ENCODE data around the gene SPAG16.

Gene SPAG16

DNA sequence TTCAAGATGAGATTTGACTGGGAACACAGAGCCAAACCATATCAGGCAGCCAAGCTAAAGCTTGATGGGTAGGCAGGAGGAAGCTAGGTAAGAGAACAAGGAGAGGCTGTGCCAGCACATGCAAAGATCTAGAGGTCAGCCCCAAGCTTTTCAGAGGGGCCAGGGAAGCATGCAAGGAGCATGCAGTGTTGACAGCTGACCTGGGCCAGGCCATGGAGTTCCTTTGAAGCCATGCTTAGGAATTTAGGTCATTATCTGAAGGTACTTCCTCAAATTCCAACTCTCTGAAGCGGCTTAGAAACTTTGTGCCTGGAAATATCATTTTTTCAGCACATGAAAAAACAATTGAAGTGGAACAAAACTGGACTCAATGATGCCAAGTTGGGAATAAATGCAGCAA is 130.8 kb downstream of the SPAG16 start:
- no peak for DNase-seq

DNA sequence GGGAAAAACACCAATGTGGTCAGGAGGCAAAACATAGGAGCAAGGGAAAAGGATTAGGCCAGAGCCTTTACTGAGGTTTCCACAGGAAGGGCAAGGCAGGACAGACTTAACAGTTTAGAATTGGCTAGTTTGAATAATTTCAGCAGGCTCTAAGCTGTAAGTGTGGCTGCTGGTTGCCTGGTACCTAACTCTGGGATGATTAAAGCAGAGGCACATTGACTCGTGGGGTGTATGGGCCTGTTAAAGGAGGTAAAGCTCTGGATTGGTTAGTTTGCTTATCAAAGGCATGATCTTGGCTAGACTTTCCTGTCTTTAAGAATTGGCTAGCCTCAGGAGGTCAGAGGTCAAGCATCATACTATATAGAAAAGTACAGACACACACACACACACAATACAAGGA is 132.6 kb downstream of the SPAG16 start:
- no peak for DNase-seq

DNA sequence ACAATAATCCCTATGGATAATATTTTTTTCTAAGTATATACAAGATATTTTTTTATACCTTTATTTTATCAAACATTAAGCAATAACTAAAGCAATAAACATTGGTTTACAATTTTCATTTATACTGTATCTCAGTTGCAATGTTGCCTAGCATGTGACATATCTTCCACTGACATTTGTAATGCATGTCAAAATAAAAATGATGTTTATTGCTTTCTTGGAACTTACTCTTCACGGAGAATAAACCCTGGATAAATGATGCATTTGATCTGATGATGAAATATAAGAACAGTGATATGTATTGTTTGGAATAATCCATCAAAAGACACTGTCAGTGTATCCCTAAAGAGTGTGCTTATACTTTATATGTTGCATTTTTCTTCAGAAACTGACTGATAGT is 135.7 kb downstream of the SPAG16 start:
- DNase-seq: no peak

DNA sequence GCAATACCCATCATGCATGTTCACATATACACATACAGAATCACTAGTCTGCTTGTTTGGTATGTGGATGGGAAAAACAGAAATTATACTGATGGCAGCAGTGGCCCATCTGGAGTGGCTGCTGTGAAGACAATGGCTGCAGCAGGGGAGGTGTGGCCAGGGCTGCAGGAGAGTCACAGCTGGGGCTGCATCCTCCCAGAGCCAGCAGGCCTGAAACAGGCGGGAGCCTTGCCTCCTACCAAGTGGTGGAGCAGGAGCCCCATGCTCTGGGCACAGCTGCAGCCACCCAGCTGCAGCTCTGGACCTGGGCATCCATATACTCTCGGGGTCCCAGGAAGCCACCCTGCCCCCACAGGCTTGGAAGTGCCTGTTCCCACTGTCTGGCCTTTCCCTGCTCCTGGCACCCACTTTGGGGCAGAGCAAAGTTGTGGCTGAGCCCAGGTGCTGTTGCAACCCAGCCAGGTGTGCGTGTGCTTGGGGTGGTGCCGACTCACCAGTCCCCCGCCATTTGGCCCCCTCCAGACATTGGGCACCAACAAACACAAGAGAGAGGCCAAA is 136.6 kb downstream of the SPAG16 start:
- no peak for DNase-seq

DNA sequence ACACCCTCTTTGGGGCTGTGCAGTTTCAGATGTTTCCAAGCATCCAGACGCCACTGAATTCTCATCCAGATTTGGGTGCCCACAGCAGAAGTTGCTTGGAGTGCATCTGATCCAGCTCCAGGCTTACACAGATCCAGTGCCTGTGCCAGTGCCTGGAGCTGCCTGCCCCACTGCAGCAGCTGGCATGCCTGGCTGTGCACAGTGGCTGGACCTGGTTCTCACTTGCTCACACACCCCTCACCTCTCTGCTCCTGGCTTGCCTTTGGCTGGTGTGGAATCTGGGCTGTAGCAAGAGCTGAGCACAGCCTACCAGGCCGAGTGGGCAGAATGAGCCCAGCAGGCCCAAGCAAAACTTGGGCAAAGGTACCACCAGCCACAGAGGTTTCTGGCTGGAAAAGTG is 137.9 kb downstream of the SPAG16 start:
- no peak for DNase-seq

DNA sequence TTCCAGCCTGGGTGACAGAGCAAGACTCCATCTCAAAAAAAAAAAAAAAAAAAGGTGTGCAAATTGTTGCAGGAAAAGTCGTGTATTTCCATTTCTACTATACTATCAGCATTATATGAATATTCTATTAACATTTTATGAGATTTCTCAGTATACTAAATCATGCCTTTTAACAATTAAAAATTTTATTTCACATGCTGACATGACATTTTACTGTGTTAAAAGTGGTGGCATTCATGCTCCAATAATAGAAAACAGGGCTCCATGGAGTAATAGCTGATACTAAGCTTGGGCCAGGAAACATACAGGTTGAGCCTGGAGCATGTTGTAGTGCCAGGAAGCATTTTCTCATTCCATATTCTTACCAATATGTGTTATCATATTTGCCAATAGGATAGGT is 141.4 kb downstream of the SPAG16 start:
- no peak for DNase-seq

DNA sequence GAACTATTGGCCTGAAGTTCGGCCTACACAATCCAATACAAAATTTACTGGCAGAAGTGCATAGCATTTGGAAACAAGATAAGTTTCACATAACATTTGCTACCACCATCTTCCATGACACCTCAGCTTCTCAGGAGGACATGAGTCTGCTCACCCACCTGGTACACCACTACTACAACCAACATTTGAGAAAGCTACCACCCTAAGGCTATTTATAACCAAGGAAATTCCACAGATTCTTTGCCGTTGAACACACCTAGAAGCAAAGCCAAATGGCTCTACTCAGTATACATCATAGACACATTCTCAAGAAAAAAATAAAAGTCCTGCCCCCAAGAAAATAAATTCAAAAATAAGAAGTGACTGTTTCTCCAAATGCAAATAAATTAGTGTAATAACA is 145.3 kb downstream of the SPAG16 start:
- no peak for DNase-seq

DNA sequence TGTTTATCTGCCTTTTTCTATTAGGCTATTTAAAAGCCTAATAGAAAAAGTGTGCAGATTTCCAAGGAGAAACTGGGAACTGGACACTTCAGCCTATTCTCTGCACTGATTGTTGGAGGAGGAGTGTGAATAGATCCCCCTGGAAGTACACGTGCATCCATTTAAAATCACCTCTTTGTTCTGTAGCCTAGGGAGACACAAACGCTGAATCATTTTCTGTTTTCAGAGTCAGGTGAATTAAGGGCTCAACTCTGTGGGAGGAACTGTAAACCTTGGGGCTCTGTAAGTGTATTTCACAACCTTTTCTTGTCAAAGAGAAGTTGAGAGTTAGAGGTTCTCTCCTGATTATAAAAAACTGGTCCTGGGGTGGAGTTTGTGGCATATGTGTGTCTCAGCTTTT is 159.7 kb downstream of the SPAG16 start:
- DNase-seq: no peak

DNA sequence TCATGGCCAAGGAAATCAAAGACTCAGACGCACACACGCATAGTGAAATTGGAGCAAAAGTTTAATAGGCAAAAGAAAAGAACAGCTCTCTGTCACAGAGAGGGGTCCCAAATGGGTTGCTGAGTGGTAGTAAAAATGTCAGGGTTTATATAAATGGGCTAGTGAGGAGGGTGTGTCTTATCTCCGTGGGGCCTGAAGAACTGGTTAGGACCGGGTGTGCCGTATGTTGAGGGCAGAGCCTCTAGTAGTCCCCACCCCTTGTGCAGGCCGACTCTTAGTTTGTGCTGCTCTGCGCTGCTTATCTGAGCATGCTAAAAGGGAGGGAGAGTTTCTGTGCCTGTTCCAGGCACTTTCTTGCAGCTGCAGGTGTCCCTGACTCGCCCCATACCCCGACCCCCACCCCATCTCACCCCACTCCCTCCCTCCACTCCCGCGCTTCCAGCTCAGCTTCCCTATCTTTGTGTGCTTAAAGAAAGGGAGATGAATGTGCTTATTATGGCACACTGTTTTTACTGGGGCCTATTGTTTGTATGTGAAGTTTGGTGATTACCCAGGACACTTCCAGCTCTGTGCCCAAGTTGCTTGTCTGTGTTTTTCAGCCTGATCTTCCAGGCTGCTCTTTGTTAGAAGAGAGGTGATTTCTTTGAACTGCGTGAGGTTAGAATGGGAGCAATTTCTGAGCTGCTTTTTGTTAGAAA is 167.4 kb downstream of the SPAG16 start:
- no peak for DNase-seq

DNA sequence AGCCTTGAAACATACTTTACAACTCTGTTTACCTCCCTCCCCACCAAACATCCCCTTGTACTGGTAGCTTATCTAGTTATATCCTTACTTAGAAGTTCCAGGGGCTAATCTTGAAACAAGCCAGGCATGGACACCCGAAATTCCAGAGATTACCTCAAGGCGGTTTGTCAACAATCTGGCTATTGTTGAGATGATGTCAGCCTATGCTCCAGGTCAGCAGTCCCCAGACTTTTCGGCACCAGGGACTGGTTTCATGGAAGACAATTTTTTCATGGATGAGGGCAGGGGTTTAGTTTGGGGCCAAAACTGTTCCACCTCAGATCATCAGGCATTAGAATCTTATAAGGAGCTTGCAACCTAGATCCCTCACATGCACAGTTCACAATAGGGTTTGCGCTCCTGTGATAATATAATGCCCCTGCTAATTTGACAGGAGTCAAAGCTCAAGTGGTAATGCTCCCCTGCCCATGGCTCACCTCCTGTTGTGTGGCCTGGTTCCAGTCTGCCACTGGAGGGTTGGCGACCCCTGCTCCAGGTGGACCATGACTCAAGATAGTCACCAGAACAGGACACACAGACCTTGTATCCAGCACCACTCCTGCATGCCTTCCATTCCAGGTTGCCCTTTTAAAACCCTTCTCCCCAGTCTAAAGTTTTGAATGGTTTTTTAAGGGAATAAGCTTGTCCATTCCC is 171.2 kb downstream of the SPAG16 start:
- no peak for DNase-seq

DNA sequence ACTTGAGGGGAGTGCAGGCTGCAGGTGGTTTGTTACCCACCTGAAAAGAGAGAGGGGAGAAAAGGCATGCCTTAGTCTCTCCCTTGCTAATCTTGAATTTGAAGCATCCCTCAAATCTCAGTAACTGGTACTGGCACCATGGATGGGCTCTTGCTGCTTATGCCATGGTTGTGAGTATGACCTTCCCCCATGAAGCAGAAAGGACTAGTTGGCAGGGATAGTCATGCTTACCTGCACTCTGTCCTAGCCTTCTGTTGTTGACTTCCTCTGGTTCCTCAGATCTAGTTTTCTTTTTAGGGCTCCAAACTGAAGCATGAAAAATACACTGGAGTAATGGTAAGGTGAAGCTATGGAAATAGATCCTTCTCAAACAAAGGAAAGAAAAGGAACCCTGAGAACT is 191.2 kb downstream of the SPAG16 start:
- no peak for DNase-seq

DNA sequence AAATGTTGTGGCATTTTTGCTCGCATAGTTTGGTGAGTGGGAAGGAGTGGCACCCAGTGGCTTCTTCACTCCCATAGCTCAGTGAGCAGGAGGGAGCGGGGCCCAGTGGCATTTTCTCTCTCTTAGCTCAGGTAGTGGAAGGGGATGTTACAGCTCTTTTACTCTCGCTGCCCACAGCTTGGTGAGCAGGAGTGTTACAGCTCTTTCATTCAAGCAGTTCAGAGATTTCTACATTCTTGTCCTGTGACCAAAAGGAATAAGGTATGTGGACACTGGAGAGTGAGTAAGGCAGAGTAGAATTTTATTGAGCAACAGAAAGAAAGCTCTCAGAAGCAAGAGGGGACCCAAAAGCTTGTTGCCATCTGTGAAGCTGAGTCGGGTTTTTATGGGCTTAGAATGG is 192.4 kb downstream of the SPAG16 start:
- no peak for DNase-seq

DNA sequence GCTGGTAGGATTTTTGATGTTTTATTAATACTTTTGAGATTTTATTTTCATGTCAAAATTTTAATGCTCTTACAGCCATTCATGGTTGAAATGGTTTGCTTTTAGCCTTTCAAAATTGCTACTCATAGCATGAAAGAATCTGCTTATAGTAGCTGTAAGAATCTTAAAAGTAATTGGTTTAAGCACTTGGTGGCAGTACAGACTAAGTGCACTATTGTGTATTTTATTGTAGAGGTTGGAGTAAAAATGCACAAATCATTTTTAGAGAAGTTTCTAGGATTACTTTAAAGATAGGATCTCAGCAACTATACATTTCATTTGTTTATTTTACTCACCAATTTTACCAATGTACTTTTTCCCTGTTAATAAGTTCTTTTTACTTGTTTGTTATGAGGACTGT is 205.8 kb downstream of the SPAG16 start:
- peak; percentile 5 for DNase-seq

DNA sequence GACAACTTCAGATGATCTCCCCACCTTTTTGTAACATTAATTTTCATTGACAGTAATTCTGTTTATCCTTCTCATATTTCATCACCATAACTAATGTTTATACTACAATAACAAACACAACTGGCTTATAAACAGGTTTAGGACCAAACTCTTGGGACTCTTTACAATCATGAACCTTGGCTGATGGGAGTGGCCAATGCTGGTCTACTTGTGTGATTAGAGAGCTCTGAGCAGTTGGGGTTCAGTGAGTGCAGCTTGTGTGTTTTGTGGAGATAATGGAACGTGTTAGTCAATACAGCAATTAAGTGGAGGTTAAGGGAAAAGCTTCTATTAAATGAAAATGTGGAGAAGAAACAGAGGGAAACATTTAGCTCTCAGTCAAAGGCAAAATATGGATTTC is 207.1 kb downstream of the SPAG16 start:
- no peak for DNase-seq

DNA sequence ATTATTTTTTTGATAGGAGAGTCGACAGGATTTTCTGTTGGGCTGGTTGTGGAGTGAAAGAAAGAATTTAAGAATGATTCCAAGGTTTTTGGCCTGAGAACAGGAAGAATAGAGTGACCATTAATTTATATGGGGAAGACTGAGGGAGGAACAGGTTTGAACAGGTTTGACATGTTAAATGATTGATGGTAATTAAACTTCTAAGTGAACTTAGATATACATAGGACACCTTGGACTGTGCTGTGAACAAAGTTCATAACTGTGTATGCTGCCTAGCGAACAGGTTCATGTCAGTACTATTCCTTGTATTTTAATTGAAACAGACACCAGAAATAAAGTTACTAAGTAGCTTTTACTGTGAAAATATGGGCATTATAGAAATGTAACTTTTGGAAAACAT is 212.0 kb downstream of the SPAG16 start:
- DNase-seq: no peak

DNA sequence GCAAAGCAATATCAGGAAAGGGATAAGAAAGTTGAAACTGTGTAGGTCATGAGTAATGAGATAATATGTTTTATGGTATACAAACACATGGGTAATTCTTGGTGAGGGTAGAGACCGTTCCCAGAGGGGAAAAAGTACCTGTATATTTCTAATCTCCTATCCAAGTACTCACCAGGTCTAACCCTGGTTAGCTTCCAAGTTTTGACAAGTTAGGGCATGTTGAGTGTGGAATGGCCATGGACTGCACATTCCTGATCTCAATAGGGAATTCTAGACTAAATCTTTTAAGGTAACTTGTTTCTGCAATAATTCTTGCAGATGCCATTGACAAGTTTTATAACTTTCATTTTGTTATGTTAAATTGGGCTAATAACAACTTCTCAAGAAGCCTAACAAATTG is 216.6 kb downstream of the SPAG16 start:
- no peak for DNase-seq

DNA sequence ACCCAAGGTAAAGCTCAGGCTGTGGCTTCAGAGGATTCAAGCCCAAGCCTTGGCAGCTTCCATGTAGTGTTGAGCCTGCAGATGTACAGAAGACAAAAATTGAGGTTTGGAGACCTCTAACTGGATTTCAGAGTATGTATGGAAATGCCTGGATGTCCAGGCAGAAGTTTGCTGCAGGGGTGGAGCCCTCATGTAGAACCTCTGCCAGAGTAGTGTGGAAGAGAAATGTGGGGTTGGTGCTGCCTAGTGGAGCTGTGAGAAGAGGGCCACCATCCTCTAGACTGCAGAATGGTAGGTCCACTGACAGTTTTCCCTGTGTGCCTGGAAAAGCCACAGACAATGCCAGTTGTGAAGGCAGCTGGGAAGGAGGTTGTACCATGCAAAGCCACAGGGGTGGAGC is 239.9 kb downstream of the SPAG16 start:
- no peak for DNase-seq

DNA sequence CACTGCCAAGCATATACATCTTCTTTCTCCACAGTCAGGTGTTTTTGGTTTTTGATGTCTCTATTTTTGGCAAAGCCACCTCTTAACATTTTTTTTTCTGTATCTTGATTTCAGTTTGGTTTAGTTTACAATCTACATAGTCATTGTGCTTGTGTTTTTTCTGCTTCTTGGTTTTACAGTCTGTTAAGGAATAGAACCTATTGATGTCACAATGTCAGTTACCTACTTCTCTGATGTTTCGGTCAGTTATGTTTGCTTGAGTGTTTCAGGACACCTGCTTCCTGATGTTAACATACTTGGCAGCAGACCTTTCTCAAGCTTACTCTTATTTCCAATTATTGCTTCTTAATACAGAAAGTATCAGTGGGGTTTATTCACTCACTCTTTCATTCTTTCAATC is 253.3 kb downstream of the SPAG16 start:
- no peak for DNase-seq

DNA sequence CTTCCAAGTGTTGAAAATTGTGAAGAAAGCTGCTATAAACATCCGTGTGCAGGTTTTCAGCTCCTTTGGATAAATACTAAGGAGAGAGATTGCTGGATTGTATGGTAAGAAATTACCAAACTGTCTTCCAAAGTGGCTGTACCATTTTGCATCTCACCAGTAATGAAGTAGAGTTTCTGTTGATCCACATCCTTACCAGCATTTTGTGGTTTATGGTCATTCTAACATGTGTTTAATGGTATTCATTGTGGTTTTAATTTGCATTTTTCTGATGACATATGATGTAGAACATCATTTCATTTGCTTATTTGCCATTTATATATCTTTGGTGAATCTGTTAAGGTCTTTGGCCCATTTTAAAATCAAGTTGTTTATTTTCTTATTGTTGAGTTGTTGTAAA is 260.7 kb downstream of the SPAG16 start:
- no peak for DNase-seq

DNA sequence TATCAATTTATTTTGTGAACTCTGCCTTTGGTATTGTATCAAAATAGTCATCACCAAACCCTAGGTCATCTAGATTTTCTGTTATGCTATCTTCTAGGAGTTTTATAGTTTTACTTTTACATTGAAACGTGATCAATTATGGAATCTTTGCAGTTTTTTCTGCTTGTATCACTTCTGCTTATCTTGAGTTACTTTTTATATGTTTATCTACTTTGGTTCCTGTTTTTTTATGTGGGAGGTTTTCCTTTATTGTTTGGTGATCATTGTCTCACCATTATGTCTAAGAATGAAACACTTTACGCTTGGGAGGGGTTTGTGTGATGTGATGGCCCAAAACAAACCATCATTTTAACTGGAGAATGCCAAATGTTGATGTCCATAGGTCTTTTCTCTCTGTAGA is 261.2 kb downstream of the SPAG16 start:
- no peak for DNase-seq

DNA sequence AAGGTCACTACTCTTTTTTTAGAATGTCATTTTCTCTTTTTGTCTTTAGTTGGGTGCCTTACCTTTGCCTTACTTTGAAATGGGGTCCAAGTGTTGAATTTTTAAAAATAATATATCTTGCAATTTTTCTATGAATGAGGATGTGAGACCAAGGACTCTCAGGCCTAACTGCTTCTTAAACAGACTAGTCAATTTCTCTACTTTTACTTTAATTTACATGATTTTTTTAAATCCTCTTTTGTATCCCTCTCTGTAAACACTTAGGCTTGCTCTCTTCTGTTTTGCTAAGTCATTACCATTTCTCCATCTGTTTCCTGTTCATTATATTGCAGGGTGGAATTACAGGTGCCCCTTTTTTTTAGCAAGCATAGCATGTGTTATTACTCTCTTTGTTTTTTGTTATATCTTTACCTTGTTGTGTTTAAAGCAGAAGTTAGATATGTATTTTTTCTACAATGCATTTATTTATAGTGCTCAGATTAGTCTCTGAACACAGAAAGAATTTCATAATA is 261.8 kb downstream of the SPAG16 start:
- no peak for DNase-seq

DNA sequence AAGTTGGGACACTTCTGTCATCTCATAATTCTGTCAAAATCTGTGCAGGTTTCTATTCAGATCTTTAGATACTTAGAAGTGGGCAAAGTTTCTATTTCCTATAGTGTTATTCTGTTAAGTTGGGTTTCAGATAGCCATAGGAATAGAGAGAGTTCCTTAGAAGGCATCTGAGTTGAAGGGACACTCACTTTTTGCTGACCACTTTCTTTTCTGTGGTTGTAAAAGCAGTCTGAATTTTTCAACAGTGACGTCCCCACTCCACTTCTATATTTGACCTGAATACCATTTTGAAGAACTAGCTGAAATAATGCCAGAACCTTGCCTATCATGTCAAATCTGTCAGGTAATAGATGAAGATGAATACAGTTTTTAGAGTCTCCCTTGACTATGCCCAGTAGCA is 267.3 kb downstream of the SPAG16 start:
- no peak for DNase-seq

DNA sequence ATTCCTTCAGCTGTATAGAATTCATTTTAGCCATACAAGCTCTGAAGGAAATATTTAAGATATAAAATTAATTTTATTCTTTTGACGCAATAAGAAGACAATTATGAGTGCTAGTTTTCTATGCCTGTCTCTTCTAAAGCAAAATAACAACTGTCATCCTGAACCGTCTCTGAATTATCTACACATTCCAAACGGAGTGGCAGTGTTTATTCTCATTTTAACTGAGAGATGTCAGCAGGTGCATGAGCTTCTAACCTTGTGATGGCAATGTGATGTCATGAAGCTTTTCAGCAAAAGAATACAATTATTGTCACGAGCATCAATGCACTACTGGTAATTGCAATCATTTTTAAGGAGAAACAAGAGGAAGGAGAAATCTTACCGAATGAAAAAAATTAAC is 274.8 kb downstream of the SPAG16 start:
- no peak for DNase-seq

DNA sequence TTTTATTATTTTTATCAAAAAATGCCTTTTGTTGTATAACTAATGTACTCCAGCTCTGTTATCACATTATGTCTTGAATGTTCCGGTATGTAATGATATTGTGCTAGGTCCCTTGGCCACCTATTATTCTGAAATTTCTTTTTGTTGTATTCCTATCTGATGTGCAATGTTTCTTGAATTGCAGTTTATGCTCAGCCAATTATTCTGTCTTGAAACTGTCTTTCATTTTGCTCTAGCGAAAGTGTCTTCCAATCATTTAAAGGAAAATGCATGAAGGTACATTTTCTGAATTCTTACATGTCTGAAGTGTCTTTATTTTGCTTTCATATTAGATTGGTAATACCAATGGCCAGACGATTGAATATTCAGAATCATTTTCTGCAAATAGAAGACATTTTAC is 277.5 kb downstream of the SPAG16 start:
- no peak for DNase-seq
